ENCODE data around the gene KRT3. TPM values are rescaled to one million over a fixed set of nuclear protein-coding genes. Genes with fewer than 3 reads are reported as not detected.
A peak's percentile ranks its signal among the peaks of the same experiment; 100 is the strongest.

KRT3 gene
- total RNA-seq, 5 donors from 2014 or later (not counting 1 experiment from before 2014, with no cell fraction given) = not detected

DNA sequence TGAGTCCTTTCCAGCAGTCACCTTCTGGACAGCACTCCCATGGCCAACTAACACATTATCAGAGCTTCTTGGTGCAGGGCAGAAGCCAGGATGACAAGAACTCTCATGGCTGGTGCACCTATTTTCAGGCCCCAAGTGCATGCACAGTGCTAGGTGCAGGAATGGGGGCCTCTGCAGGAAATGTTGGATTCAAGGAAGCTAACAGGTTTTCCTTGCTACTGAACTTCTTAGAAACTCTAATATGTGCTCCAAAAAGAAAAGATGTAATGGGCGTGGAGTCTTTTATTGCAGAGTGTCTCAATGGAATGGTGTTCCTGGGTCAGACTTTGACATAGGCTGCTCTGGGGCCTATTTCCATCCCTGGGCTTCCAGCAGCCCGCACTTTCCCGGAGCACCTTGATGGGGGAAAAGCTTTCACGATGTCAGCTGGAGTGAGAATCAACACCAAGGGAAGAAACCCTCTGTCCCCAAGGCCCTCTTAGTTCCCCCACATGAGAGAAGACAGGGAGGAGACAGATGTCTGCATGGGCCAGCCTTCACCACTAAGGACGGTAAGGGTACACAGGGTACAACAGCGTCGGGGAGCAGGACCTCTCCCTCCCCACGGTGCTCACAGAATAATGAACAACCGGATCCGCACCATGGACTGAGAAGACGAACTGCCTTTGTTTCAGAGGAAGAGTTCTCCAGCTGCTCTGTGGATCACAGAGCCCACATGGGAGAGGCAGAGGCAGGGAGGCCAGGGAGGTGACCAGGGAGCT is 6.9 kb downstream of the KRT3 start:
- Histone ChIP-seq H3K27me3 (replicated peaks in 1 of 2; ENCODE audit: control insufficient read depth in 2 of 2, extremely low read depth in 1 of 2, insufficient read depth in 2 of 2, low read length in 1 of 2) (peaks cover 0 to 36% of the 10 kb centered on the region in 2 experiments), H3K9me3 (no peaks in the 10 kb centered on the region), H3K27ac (ENCODE audit: low read length) (no peak overlapping the region), H3K36me3 (ENCODE audit: control insufficient read depth in 2 of 2, extremely low read depth in 1 of 2, insufficient read depth in 1 of 2, low read length in 1 of 2) (no peaks in the 10 kb centered on the region), H3K4me1 (ENCODE audit: control insufficient read depth in 1 of 2, extremely low read depth in 1 of 2, insufficient read depth in 2 of 2, low read length in 2 of 2) (peaks cover 0 to 7% of the 10 kb centered on the region in 2 experiments), H3K4me3 (ENCODE audit: control insufficient read depth in 1 of 2, extremely low read depth in 1 of 2, low read length in 1 of 2) (no peak overlapping the region)
- POLR2A ChIA-PET = no interaction called here
- ATAC-seq (replicated peaks in 1 of 4) (no peak), DNase-seq (no peak)
- peak overlapping the region in 1 of 3 donors; percentile 39 for H3K4me3 Mint-ChIP-seq
- H3K27ac Mint-ChIP-seq = no peak overlapping the region
- CTCF ChIA-PET = no interaction called here
- WGBS (ENCODE audit: insufficient coverage) = 90% methylated on average over 8 of the region's 11 CpGs
- no peaks in the 10 kb centered on the region for H3K36me3 Mint-ChIP-seq
- H3K4me1 Mint-ChIP-seq = peaks cover 14 to 17% (median 15%) of the 10 kb centered on the region in 3 donors
- H3K9me3 Mint-ChIP-seq = no peaks in the 10 kb centered on the region
- peaks cover 31 to 34% of the 10 kb centered on the region in 2 donors for H3K27me3 Mint-ChIP-seq

DNA sequence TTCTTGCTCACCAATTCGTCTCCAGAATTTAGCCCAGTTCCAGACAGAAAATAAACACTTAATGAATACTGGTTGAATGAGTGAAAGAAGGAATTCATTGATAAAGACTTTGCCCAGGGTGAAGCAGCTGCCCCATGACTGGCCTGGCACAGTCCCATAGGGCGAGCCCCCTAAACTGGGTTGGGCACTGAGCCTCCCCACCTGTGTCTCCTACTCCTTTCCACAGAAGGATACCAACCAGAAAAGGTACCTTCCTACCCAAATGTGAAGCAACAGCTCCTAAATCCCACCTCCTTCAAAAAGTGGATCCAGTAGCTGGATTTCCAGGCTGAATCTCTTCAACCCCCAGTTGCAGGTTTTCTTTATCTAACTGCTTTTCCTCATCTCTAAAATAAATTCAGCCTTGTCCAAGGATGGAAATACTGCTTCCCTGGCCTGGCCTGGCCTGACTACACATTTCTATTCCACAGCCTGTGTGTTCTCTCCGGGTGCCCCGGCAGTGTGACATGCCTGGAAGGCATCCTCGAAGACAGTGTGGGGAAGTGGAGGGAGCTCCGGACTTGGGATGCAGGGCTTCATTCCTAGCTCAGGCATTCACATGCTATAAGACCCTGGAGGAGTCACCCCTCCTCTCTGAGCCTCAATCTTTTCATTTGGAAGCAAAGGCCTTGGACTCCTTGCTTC is 7.6 kb downstream of the KRT3 start:
- POLR2A ChIA-PET = no interaction called here
- Mint-ChIP-seq H3K4me3 (no peak overlapping the region), H3K36me3 (no peaks in the 10 kb centered on the region), H3K9me3 (no peaks in the 10 kb centered on the region), H3K27me3 (peaks cover 35 to 39% of the 10 kb centered on the region in 2 donors), H3K27ac (no peak overlapping the region), H3K4me1 (peaks cover 14 to 16% (median 15%) of the 10 kb centered on the region in 3 donors)
- no peak for DNase-seq
- no peak overlapping the region for H3K27ac ChIP-seq (ENCODE audit: low read length)
- WGBS (ENCODE audit: insufficient coverage) = no CpG with 5 or more reads among the region's 6 CpGs
- H3K4me3 ChIP-seq (ENCODE audit: control insufficient read depth in 1 of 2, extremely low read depth in 1 of 2, low read length in 1 of 2) = no peak overlapping the region
- ATAC-seq (replicated peaks in 1 of 4) = no peak
- no peaks in the 10 kb centered on the region for H3K9me3 ChIP-seq
- H3K36me3 ChIP-seq (ENCODE audit: control insufficient read depth in 2 of 2, extremely low read depth in 1 of 2, insufficient read depth in 1 of 2, low read length in 1 of 2) = no peaks in the 10 kb centered on the region
- peaks cover 0 to 37% of the 10 kb centered on the region in 2 experiments for H3K27me3 ChIP-seq (replicated peaks in 1 of 2; ENCODE audit: control insufficient read depth in 2 of 2, extremely low read depth in 1 of 2, insufficient read depth in 2 of 2, low read length in 1 of 2)
- H3K4me1 ChIP-seq (ENCODE audit: control insufficient read depth in 1 of 2, extremely low read depth in 1 of 2, insufficient read depth in 2 of 2, low read length in 2 of 2) = peaks cover 0 to 7% of the 10 kb centered on the region in 2 experiments
- CTCF ChIA-PET = no interaction called here

DNA sequence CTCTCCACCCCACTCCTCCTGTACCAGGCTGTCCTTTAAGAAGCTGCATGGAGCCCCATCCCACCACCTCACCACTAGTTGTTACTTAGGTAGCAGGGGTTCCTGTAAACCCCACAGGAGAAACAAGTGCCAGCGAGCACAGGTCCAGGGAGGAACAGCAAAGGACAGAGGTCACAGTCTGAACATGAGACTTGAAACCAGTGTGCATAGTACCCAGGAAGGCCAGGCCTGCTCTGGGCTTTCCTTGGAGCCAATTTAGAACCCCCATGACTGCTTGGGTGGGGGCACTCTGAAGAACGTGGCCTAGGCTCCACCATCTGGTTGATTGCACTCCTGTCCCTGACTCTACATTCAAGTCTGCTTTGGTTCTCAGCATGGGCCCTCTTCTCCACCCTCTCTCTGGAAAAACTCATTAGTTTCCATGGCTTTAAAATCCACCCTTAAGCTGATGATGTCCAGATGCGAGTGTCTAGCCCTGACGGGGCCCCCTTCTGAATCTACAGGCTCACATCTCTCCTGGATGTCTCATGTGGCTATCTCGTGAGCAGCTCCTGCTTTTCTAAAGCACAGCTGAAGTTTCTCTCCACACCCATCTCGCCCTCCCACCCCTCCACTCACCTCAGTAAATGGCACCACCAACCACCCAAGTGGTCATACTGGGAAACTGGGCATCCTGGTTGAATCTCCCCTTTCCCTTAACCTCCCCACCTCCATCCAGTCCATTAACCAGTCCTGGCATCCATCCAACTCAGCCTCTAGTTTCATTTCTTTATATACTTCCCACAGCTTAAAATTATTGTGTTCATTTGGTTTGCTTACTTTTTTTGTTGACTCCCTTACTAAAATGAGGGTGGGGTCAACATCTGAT is 8.4 kb downstream of the KRT3 start:
- H3K27ac ChIP-seq (ENCODE audit: low read length) = no peak overlapping the region
- H3K27ac Mint-ChIP-seq = no peak overlapping the region
- no peaks in the 10 kb centered on the region for H3K36me3 ChIP-seq (ENCODE audit: control insufficient read depth in 2 of 2, extremely low read depth in 1 of 2, insufficient read depth in 1 of 2, low read length in 1 of 2)
- H3K4me1 Mint-ChIP-seq = peaks cover 14 to 16% (median 15%) of the 10 kb centered on the region in 3 donors
- H3K4me3 ChIP-seq (ENCODE audit: control insufficient read depth in 1 of 2, extremely low read depth in 1 of 2, low read length in 1 of 2) = no peak overlapping the region
- no peaks in the 10 kb centered on the region for H3K36me3 Mint-ChIP-seq
- peaks cover 0 to 37% of the 10 kb centered on the region in 2 experiments for H3K27me3 ChIP-seq (replicated peaks in 1 of 2; ENCODE audit: control insufficient read depth in 2 of 2, extremely low read depth in 1 of 2, insufficient read depth in 2 of 2, low read length in 1 of 2)
- H3K4me3 Mint-ChIP-seq = no peak overlapping the region
- DNase-seq (no peak), ATAC-seq (replicated peaks in 1 of 4) (no peak)
- 73% methylated on average over 6 of the region's 6 CpGs for WGBS (ENCODE audit: insufficient coverage)
- H3K9me3 ChIP-seq = no peaks in the 10 kb centered on the region
- ChIA-PET POLR2A (no interaction called here), CTCF (no interaction called here)
- H3K27me3 Mint-ChIP-seq = peaks cover 38 to 40% of the 10 kb centered on the region in 2 donors
- H3K4me1 ChIP-seq (ENCODE audit: control insufficient read depth in 1 of 2, extremely low read depth in 1 of 2, insufficient read depth in 2 of 2, low read length in 2 of 2) = peaks cover 0 to 7% of the 10 kb centered on the region in 2 experiments
- H3K9me3 Mint-ChIP-seq = no peaks in the 10 kb centered on the region

DNA sequence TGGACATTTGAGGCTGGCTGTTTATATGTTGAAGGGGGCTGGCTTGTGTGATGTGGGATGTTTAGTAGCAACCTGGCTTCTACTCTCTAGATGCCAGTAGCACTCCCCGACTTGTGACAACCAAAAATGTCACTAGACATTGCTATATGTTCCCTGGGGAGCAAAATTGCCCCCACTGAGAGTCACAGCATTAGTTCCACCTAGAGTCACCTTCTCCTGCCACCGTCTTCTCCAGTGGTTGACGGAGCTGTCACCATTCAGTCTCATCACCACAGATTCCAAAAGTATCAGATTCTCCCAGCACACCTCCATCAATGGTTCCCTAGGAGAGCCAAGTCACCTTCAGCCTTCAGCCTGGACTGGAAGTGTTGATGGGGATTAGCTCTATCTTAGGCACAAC is 11.0 kb downstream of the KRT3 start:
- Mint-ChIP-seq H3K36me3 (no peaks in the 10 kb centered on the region), H3K4me3 (no peak overlapping the region), H3K27ac (no peak overlapping the region), H3K27me3 (peaks cover 31 to 34% of the 10 kb centered on the region in 2 donors), H3K9me3 (no peaks in the 10 kb centered on the region), H3K4me1 (peaks cover 6 to 15% (median 10%) of the 10 kb centered on the region in 3 donors)
- 82% methylated on average over 2 of the region's 3 CpGs for WGBS (ENCODE audit: insufficient coverage)
- peaks cover 4 to 26% of the 10 kb centered on the region in 2 experiments for H3K27me3 ChIP-seq (replicated peaks in 1 of 2; ENCODE audit: control insufficient read depth in 2 of 2, extremely low read depth in 1 of 2, insufficient read depth in 2 of 2, low read length in 1 of 2)
- no peaks in the 10 kb centered on the region for H3K36me3 ChIP-seq (ENCODE audit: control insufficient read depth in 2 of 2, extremely low read depth in 1 of 2, insufficient read depth in 1 of 2, low read length in 1 of 2)
- H3K27ac ChIP-seq (ENCODE audit: low read length) = no peak overlapping the region
- H3K4me1 ChIP-seq (ENCODE audit: control insufficient read depth in 1 of 2, extremely low read depth in 1 of 2, insufficient read depth in 2 of 2, low read length in 2 of 2) = peaks cover 0 to 3% of the 10 kb centered on the region in 2 experiments
- no peak for DNase-seq
- no peaks in the 10 kb centered on the region for H3K9me3 ChIP-seq
- ATAC-seq (replicated peaks in 1 of 4) = no peak
- ChIA-PET CTCF (no interaction called here), POLR2A (no interaction called here)
- no peak overlapping the region for H3K4me3 ChIP-seq (ENCODE audit: control insufficient read depth in 1 of 2, extremely low read depth in 1 of 2, low read length in 1 of 2)

DNA sequence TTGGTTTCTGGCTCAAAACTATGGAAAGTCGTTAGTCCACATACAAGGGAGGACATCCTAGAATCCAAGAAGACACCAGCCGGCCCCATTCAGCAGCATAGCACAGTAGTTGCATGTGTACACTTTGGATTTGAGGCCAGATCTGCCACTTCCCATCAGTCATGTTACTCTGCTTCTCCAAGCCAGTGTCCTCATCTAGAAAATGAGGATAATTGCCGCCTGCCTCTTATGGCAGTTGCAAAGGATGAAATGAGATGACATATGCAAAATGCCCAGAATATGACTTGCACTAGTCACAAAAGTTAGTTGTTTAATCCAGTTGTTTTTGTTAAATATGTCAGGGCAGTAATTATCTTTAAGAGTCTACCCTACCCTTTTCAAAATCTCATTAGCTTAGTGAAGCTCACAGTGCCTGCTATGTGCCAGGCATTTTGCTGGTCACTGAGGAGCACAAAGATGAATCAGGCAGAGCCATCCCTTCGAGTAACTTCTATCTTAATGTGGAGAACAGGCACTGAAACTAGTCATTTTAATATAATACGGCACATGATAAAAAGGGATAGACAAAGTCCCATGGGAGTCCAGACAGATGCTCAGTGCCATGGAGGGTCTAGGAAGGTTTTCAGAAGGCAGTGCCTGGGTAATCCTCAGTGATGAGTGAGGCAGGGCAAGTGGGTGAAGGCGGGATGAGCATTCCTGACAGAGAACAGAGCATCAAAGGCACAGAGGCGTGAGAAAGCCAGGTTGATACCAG is 12.2 kb downstream of the KRT3 start:
- WGBS (ENCODE audit: insufficient coverage) = 83% methylated on average over 4 of the region's 7 CpGs
- Mint-ChIP-seq H3K4me1 (peaks cover 0 to 4% (median 0%) of the 10 kb centered on the region in 3 donors), H3K27me3 (peaks cover 21 to 23% of the 10 kb centered on the region in 2 donors), H3K9me3 (no peaks in the 10 kb centered on the region), H3K4me3 (no peak overlapping the region), H3K27ac (peak overlapping the region in 1 of 2 donors; percentile 42), H3K36me3 (no peaks in the 10 kb centered on the region)
- H3K4me1 ChIP-seq (ENCODE audit: control insufficient read depth in 1 of 2, extremely low read depth in 1 of 2, insufficient read depth in 2 of 2, low read length in 2 of 2) = no peaks in the 10 kb centered on the region
- H3K27me3 ChIP-seq (replicated peaks in 1 of 2; ENCODE audit: control insufficient read depth in 2 of 2, extremely low read depth in 1 of 2, insufficient read depth in 2 of 2, low read length in 1 of 2) = peaks cover 4 to 16% of the 10 kb centered on the region in 2 experiments
- CTCF ChIA-PET = no interaction called here
- ATAC-seq (replicated peaks in 1 of 4) = no peak
- no peaks in the 10 kb centered on the region for H3K36me3 ChIP-seq (ENCODE audit: control insufficient read depth in 2 of 2, extremely low read depth in 1 of 2, insufficient read depth in 1 of 2, low read length in 1 of 2)
- no peak for DNase-seq
- POLR2A ChIA-PET = no interaction called here
- no peak overlapping the region for H3K4me3 ChIP-seq (ENCODE audit: control insufficient read depth in 1 of 2, extremely low read depth in 1 of 2, low read length in 1 of 2)
- H3K9me3 ChIP-seq = no peaks in the 10 kb centered on the region
- no peak overlapping the region for H3K27ac ChIP-seq (ENCODE audit: low read length)

All from T-cell (primary cell).